Sigmoid colon (tissue), 4 donors: ENCODE measurements around the gene TNFRSF9.

ENCODE experiments used
- CTCF ChIP-seq, 4 experiments: fragments of 450-650 bp in 3 of 4; fragments of 200-600 bp in 1 of 4; IDR thresholded peaks; one replicate each; pipeline ENCODE4 v1.5.1; 2016 to 2019; ENCODE audit warnings: antibody characterized with exemption in 4 of 4, mild to moderate bottlenecking in 3 of 4, moderate library complexity in 2 of 4
- EP300 ChIP-seq, 4 donors: sonication (generic); formaldehyde crosslinking; IDR thresholded peaks; one replicate each; pipeline ENCODE4 v1.6.1; 2017; ENCODE audit warnings: antibody characterized with exemption in 4 of 4
- POLR2A ChIP-seq, 2 donors: fragments of 450-650 bp; IDR thresholded peaks; one replicate each; pipeline ENCODE4 v1.6.1; 2016; ENCODE audit warnings: antibody characterized with exemption in 2 of 2, mild to moderate bottlenecking in 2 of 2, moderate library complexity in 2 of 2
- POLR2AphosphoS5 ChIP-seq, 4 donors: sonication (generic); formaldehyde crosslinking; IDR thresholded peaks; one replicate each; pipeline ENCODE4 v1.6.1; 2017; ENCODE audit warnings: antibody characterized with exemption in 4 of 4

DNA sequence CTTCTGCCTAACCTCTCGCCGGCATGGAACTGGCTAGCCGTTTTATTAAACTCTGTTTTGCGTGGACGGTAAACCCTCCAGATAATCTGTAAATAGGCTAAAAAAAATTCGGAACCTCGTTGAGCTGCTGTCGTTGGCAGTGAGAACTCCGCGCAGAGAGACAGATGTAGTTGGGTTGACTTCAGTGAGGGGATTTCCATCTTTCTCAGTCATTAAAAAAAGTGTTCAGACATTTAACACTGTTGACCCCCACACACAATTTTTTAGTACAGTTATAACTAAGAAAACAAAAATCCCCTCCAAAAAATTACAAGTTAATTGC lies 21.3 kb upstream of the TNFRSF9 start:
- no peak for TF ChIP-seq POLR2A (IDR thresholded peaks at IDR 0.05)
- TF ChIP-seq CTCF (IDR thresholded peaks at IDR 0.05): no peak
- TF ChIP-seq EP300 (IDR thresholded peaks at IDR 0.05): no peak
- no peak for TF ChIP-seq POLR2AphosphoS5 (IDR thresholded peaks at IDR 0.05)
